OCI-LY1 (cell line): Measurements from ENCODE around the gene SERINC3.
"Not testable (repeated sequence)": the region's sequence is repeated elsewhere in the genome, so short reads cannot be mapped to it uniquely, and the experiment has no call there.

Experiments
- H2AFZ ChIP-seq: fragments of 200-600 bp; sonication (generic), shearing (Covaris generic); 2 replicates; pipeline ENCODE4 v1.6.0; 2014; ENCODE audit warnings: antibody characterized with exemption, mild to moderate bottlenecking, low read length
- H3F3A ChIP-seq: fragments of 200-600 bp; sonication (generic), shearing (Covaris generic); 2 replicates; pipeline ENCODE4 v1.6.0; 2014; ENCODE audit warnings: mild to moderate bottlenecking, antibody characterized with exemption, low read length, moderate library complexity; ENCODE audit not compliant: insufficient read depth
- H3K27ac ChIP-seq: fragments of 200-600 bp; sonication (generic); 2 replicates; pipeline ENCODE4 v1.5.1; 2014; ENCODE audit warnings: low read length, mixed run types, mild to moderate bottlenecking, low read depth; ENCODE audit not compliant: poor library complexity, severe bottlenecking
- H3K27me3 ChIP-seq: fragments of 200-600 bp; sonication (generic); 2 replicates; pipeline ENCODE4 v1.6.0; 2014; ENCODE audit warnings: antibody characterized with exemption, mild to moderate bottlenecking, low read length, moderate library complexity; ENCODE audit not compliant: insufficient read depth
- H3K36me3 ChIP-seq: fragments of 200-600 bp; sonication (generic); 2 replicates; pipeline ENCODE4 v1.6.1; 2014; ENCODE audit warnings: mild to moderate bottlenecking, antibody characterized with exemption, low read length, moderate library complexity, mixed read lengths; ENCODE audit not compliant: insufficient read depth
- H3K4me1 ChIP-seq: fragments of 200-600 bp; sonication (generic); 2 replicates; pipeline ENCODE4 v1.5.1; 2014; ENCODE audit warnings: mild to moderate bottlenecking, low read length, moderate library complexity; ENCODE audit not compliant: insufficient read depth, severe bottlenecking
- H3K4me2 ChIP-seq: fragments of 200-600 bp; sonication (generic), shearing (Covaris generic); 2 replicates; pipeline ENCODE4 v1.6.1; 2014; ENCODE audit warnings: low read length
- H3K4me3 ChIP-seq: fragments of 200-600 bp; sonication (generic); 2 replicates; pipeline ENCODE4 v1.5.1; 2014; ENCODE audit warnings: low read length, low read depth, mild to moderate bottlenecking, mixed read lengths; ENCODE audit not compliant: poor library complexity, severe bottlenecking
- H3K79me2 ChIP-seq: fragments of 200-600 bp; shearing (Covaris generic); 2 replicates; pipeline ENCODE4 v1.6.1; 2016; ENCODE audit warnings: mixed run types, low read length, mixed read lengths; ENCODE audit not compliant: insufficient read depth
- H3K9ac ChIP-seq: fragments of 200-600 bp; sonication (generic), shearing (Covaris generic); 2 replicates; pipeline ENCODE4 v1.6.1; 2014; ENCODE audit warnings: mild to moderate bottlenecking, low read length, mixed read lengths
- H3K9me2 ChIP-seq: fragments of 200-600 bp; sonication (generic), shearing (Covaris generic); 2 replicates; pipeline ENCODE4 v1.6.1; 2014; ENCODE audit warnings: low read depth, mild to moderate bottlenecking, low read length, mixed read lengths
- H3K9me3 ChIP-seq: fragments of 200-600 bp; shearing (Covaris generic); 2 replicates; pipeline ENCODE4 v1.6.1; 2014; ENCODE audit warnings: low read length, mixed read lengths
- H4K20me1 ChIP-seq: fragments of 200-600 bp; sonication (generic), shearing (Covaris generic); 2 replicates; pipeline ENCODE4 v1.6.0; 2016; ENCODE audit warnings: mild to moderate bottlenecking, low read length; ENCODE audit not compliant: insufficient read depth
- EZH2 ChIP-seq: fragments of 200-600 bp; sonication (generic), shearing (Covaris generic); IDR thresholded peaks from 2 replicates; pipeline ENCODE4 v1.8.0; 2017; ENCODE audit warnings: borderline replicate concordance, mixed run types, mild to moderate bottlenecking, antibody characterized with exemption, low read length, moderate library complexity, mixed read lengths
- TF ChIP-seq, protein P1 (sequence below): fragments of 200-600 bp; sonication (generic), shearing (Covaris generic); IDR thresholded peaks from 2 replicates; pipeline ENCODE4 v1.5.1; 2017; ENCODE audit warnings: mild to moderate bottlenecking, antibody characterized with exemption, low read length, moderate library complexity, mixed read lengths

The SERINC3 gene

DNA sequence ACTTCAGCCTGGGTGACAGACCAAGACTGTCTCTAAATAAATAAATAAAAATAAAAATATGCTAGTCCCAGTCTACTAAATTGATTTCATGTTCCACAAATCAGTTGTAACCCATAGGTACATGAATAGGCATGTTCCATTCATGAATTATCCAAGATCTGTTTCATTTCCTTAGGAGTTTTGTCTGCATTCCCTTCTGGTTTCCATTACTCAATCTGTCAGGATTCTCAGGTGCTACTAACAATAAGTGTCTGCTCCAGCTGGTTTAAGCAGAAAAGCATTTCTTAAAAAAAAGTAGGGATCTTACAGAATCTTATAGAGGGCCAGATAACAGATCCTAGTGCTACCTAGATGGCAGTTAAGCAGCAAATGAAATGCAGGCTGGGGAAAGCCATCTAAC is 44.9 kb upstream of the SERINC3 start:
- Histone ChIP-seq H3K9me2 (no peaks in the 10 kb centered on the region), H4K20me1 (no peaks in the 10 kb centered on the region), H2AFZ (no peak overlapping the region), H3K79me2 (no peaks in the 10 kb centered on the region), H3K4me1 (peaks cover 6% of the 10 kb centered on the region), H3K4me2 (no peak overlapping the region), H3K9me3 (no peaks in the 10 kb centered on the region), H3K9ac (no peak overlapping the region), H3K27me3 (no peaks in the 10 kb centered on the region), H3F3A (no peaks in the 10 kb centered on the region), H3K36me3 (no peaks in the 10 kb centered on the region), H3K4me3 (no peak overlapping the region), H3K27ac (no peak overlapping the region)
- TF ChIP-seq EZH2: no peak
- TF ChIP-seq, protein P1, sequence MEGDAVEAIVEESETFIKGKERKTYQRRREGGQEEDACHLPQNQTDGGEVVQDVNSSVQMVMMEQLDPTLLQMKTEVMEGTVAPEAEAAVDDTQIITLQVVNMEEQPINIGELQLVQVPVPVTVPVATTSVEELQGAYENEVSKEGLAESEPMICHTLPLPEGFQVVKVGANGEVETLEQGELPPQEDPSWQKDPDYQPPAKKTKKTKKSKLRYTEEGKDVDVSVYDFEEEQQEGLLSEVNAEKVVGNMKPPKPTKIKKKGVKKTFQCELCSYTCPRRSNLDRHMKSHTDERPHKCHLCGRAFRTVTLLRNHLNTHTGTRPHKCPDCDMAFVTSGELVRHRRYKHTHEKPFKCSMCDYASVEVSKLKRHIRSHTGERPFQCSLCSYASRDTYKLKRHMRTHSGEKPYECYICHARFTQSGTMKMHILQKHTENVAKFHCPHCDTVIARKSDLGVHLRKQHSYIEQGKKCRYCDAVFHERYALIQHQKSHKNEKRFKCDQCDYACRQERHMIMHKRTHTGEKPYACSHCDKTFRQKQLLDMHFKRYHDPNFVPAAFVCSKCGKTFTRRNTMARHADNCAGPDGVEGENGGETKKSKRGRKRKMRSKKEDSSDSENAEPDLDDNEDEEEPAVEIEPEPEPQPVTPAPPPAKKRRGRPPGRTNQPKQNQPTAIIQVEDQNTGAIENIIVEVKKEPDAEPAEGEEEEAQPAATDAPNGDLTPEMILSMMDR: no peak

DNA sequence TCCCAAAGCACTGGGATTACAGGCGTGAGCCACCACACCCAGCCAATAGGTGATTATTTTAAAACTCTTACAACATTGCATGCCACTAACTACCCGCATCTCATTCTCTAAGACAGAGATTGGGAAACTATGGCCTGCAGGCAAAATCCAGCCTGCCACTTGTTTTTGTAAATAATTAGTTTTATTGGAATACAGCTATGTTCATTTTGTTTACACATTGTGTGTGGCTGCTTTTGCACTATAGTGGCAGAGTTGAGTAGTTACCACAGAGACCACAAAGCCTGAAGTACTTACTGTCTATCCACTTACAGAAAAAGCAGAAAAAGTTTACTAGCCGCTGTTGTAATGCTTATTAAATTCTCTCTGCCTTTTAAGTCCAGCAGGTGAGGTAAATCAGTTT is 44.1 kb upstream of the SERINC3 start:
- no peaks in the 10 kb centered on the region for H3K79me2 ChIP-seq
- H3K4me1 ChIP-seq: no peaks in the 10 kb centered on the region
- no peak overlapping the region for H2AFZ ChIP-seq
- no peak for TF ChIP-seq EZH2
- TF ChIP-seq, protein P1: no peak
- no peaks in the 10 kb centered on the region for H4K20me1 ChIP-seq
- H3K4me2 ChIP-seq: no peak overlapping the region
- H3K36me3 ChIP-seq: no peaks in the 10 kb centered on the region
- no peaks in the 10 kb centered on the region for H3K9me3 ChIP-seq
- H3K9me2 ChIP-seq: no peaks in the 10 kb centered on the region
- H3K9ac ChIP-seq: no peak overlapping the region
- no peak overlapping the region for H3K27ac ChIP-seq
- no peaks in the 10 kb centered on the region for H3K27me3 ChIP-seq
- H3K4me3 ChIP-seq: no peak overlapping the region
- H3F3A ChIP-seq: no peaks in the 10 kb centered on the region

DNA sequence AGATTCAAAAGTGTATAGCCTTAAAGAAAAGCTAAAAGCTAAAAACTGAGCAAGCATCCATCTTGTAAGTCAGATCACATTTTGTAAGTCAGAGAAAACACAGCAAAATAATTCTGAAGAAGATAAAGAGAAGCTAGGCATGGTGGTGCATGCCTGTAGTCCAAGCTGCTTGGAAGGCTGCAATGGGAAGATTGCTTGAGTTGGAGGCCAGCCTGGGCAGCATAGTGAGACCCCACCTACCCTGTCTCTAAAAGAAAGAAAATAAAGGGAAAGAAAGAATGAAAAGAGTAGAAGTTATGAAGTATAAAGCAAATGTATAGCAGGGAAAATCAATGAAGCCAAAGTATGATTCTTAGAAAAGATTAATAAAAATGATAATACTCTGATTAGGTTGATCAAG is 40.0 kb upstream of the SERINC3 start:
- Histone ChIP-seq H3K79me2 (no peaks in the 10 kb centered on the region), H3K36me3 (no peaks in the 10 kb centered on the region), H2AFZ (no peak overlapping the region), H3K9me3 (no peaks in the 10 kb centered on the region), H3K27ac (no peak overlapping the region), H3K4me3 (no peak overlapping the region), H3K4me1 (peaks cover 6% of the 10 kb centered on the region), H3K9ac (no peak overlapping the region), H3K4me2 (no peak overlapping the region), H4K20me1 (no peaks in the 10 kb centered on the region), H3F3A (no peaks in the 10 kb centered on the region), H3K9me2 (no peaks in the 10 kb centered on the region), H3K27me3 (no peaks in the 10 kb centered on the region)
- TF ChIP-seq, protein P1: no peak
- no peak for TF ChIP-seq EZH2

DNA sequence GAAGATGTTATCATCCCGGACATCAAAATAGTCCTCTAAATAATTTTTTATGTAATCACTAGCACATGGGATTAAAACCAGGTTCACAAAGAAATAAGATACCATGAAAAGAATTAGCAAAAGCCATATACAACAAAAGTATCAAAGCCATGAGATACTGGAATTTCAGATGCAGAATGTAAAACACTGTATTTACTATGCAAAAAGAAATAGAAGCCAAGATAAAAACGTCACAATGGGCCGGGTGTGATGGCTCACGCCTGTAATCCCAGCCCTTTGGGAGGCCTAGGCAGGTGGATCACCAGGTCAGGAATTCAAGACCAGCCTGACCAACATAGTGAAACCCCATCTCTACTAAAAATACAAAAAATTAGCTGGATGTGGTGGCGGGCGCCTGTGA is 38.9 kb upstream of the SERINC3 start:
- not testable (repeated sequence) for H3K4me1 ChIP-seq, H3F3A ChIP-seq, H3K36me3 ChIP-seq, H3K27me3 ChIP-seq, H3K9me2 ChIP-seq, H4K20me1 ChIP-seq, H3K4me3 ChIP-seq, H3K79me2 ChIP-seq, H3K9ac ChIP-seq, H3K4me2 ChIP-seq, H3K9me3 ChIP-seq, H3K27ac ChIP-seq, H2AFZ ChIP-seq
